Omental fat pad (tissue), 4 donors: ENCODE results near the gene NAALADL2. TPM values are rescaled to one million over a fixed set of nuclear protein-coding genes. Genes with fewer than 3 reads are reported as not detected.

Experiments used
- ATAC-seq: fragments of 150-250 bp; one replicate; pipeline ENCODE4 v1.9.1; 2016; ENCODE audit warnings: mild to moderate bottlenecking, moderate library complexity; ENCODE audit not compliant: low FRiP score
- DNase-seq: peaks from one replicate; pipeline ENCODE4 v3.0.0-alpha.2; 2019; ENCODE audit warnings: low spot score
- CTCF ChIP-seq, 3 donors: fragments of 450-650 bp; IDR thresholded peaks; one replicate each; pipeline ENCODE4 v1.5.1; 2016 to 2017; ENCODE audit warnings: antibody characterized with exemption in 3 of 3, mild to moderate bottlenecking in 3 of 3, moderate library complexity in 2 of 3
- total RNA-seq, 4 donors: library from RNA; depleted of rRNA; stranded (reverse); fragments of >200 nt; gene quantifications; one replicate each; pipeline ENCODE4 v1.1.0, GENCODE V29; 2016

The NAALADL2 gene
- total RNA-seq, 4 donors from 2014 or later = 6.5 to 15.1 (median 8.0) TPM

- ATAC-seq = no peak
- no peak for DNase-seq
- no peak for TF ChIP-seq CTCF (IDR thresholded peaks at IDR 0.05)
Observed at GRCh38 chr3:175093748-175094147, 234.6 kb downstream of the NAALADL2 start.

GRCh38 chr3:175094344-175094743 is 235.2 kb downstream of the NAALADL2 start:
- DNase-seq = no peak
- no peak for ATAC-seq
- no peak for TF ChIP-seq CTCF (IDR thresholded peaks at IDR 0.05)

GRCh38 chr3:175098644-175099043 is 239.5 kb downstream of the NAALADL2 start:
- DNase-seq = no peak
- no peak for TF ChIP-seq CTCF (IDR thresholded peaks at IDR 0.05)
- no peak for ATAC-seq

GRCh38 chr3:175102161-175102560 is 243.0 kb downstream of the NAALADL2 start:
- ATAC-seq (no peak), DNase-seq (no peak)
- no peak for TF ChIP-seq CTCF (IDR thresholded peaks at IDR 0.05)

GRCh38 chr3:175103298-175103697 is 244.2 kb downstream of the NAALADL2 start:
- DNase-seq (no peak), ATAC-seq (no peak)
- no peak for TF ChIP-seq CTCF (IDR thresholded peaks at IDR 0.05)

GRCh38 chr3:175105066-175105465 is 245.9 kb downstream of the NAALADL2 start:
- ATAC-seq (no peak), DNase-seq (no peak)
- no peak for TF ChIP-seq CTCF (IDR thresholded peaks at IDR 0.05)

GRCh38 chr3:175107231-175107630 is 248.1 kb downstream of the NAALADL2 start:
- DNase-seq (no peak), ATAC-seq (no peak)
- no peak for TF ChIP-seq CTCF (IDR thresholded peaks at IDR 0.05)
